GM10248 (cell line): ENCODE measurements around the gene TSPAN31.
"Not testable (repeated sequence)": the region's sequence is repeated elsewhere in the genome, so short reads cannot be mapped to it uniquely, and the experiment has no call there.

ENCODE experiments used
- CTCF ChIA-PET: fragments of 300-600 bp; sonication (Branson Sonifier 250); formaldehyde crosslinking; extraction: SDS; loops from one replicate; lab custom pipeline; 2021; ENCODE audit warnings: antibody characterized with exemption; lab: Yijun Ruan, JAX
- POLR2A ChIA-PET: fragments of 350-650 bp; sonication (Branson Sonifier 250); formaldehyde crosslinking; extraction: SDS; loops from one replicate; lab custom pipeline; 2020; ENCODE audit warnings: antibody characterized with exemption; lab: Yijun Ruan, JAX
- DNase-seq: peaks from one replicate; pipeline ENCODE4 v3.0.0; 2012; ENCODE audit errors: extremely low spot score
- CTCF ChIP-seq: IDR thresholded peaks from 2 replicates; pipeline ENCODE4 v1.5.1; 2012; ENCODE audit warnings: mild to moderate bottlenecking, low read depth; ENCODE audit errors: extremely low read depth, missing control alignments, control extremely low read depth

TSPAN31 gene

GRCh38 chr12:57717846-57718640 lies 26.8 kb upstream of the TSPAN31 start:
- POLR2A ChIA-PET = no interaction called here
- DNase-seq = peak; percentile 6
- TF ChIP-seq CTCF = no peak
- CTCF ChIA-PET = interaction anchor here (1.0 to 1.9 kb wide), 4 partner anchors 14 to 85 kb away, joined by 3 to 5 read pairs (median 4); partner anchors contain the start of gene B4GALNT1

- TF ChIP-seq CTCF = no peak
- CTCF ChIA-PET = interaction anchor here (1.0 to 2.8 kb wide), 7 partner anchors 14 to 86 kb away, joined by 3 to 9 read pairs (median 5); partner anchors contain the start of genes B4GALNT1 and OS9
- POLR2A ChIA-PET = no interaction called here
- peak; percentile 4 for DNase-seq
These were observed 26.0 kb upstream of the TSPAN31 start for GRCh38 chr12:57718641-57719528.

- no peak for TF ChIP-seq CTCF
- ChIA-PET POLR2A (no interaction called here), CTCF (interaction anchor here (1.2 to 2.8 kb wide), 6 partner anchors 11 to 36 kb away, joined by 3 to 9 read pairs (median 5); partner anchors contain the start of gene OS9)
- DNase-seq = peak; percentile 10
These were observed 24.8 kb upstream of the TSPAN31 start for GRCh38 chr12:57719777-57720605.

- POLR2A ChIA-PET = no interaction called here
- no peak for TF ChIP-seq CTCF
- CTCF ChIA-PET = interaction anchor here (1.2 to 2.8 kb wide), 3 partner anchors 12 to 27 kb away, joined by 3 to 9 read pairs (median 9); partner anchors contain the start of gene OS9
- no peak for DNase-seq
These were observed 23.9 kb upstream of the TSPAN31 start for GRCh38 chr12:57720606-57721595.

GRCh38 chr12:57721846-57722608 lies 22.8 kb upstream of the TSPAN31 start:
- DNase-seq = peak; percentile 9
- CTCF ChIA-PET = interaction anchor here (2.8 kb wide), 1 partner anchor 28 kb away, joined by 9 read pairs; the partner anchor contains the start of gene OS9
- POLR2A ChIA-PET = not testable (repeated sequence)
